DOHH2 (cell line): ENCODE data around the gene FADS6.

ENCODE experiments used
- H3F3A ChIP-seq: fragments of 200-600 bp; sonication (generic), shearing (Covaris generic); 2 replicates; pipeline ENCODE4 v1.6.0; 2016; ENCODE audit warnings: antibody characterized with exemption, mild to moderate bottlenecking; ENCODE audit not compliant: control insufficient read depth, insufficient read depth
- H3K27ac ChIP-seq: fragments of 200-600 bp; sonication (generic); 2 replicates; pipeline ENCODE4 v1.5.1; 2014; ENCODE audit warnings: low read depth, mild to moderate bottlenecking, low read length, moderate library complexity
- H3K27me3 ChIP-seq: fragments of 200-600 bp; sonication (generic); 2 replicates; pipeline ENCODE4 v1.6.1; 2014; ENCODE audit warnings: mild to moderate bottlenecking, low read length, mixed read lengths; ENCODE audit not compliant: control insufficient read depth
- H3K36me3 ChIP-seq: fragments of 200-600 bp; sonication (generic); 2 replicates; pipeline ENCODE4 v1.6.1; 2014; ENCODE audit warnings: mild to moderate bottlenecking, low read length, moderate library complexity, mixed read lengths; ENCODE audit not compliant: control insufficient read depth
- H3K4me1 ChIP-seq: fragments of 200-600 bp; sonication (generic); 2 replicates; pipeline ENCODE4 v1.6.1; 2014; ENCODE audit warnings: mild to moderate bottlenecking, low read length, mixed read lengths; ENCODE audit not compliant: control insufficient read depth
- H3K4me2 ChIP-seq: fragments of 200-600 bp; sonication (generic); 2 replicates; pipeline ENCODE4 v1.6.0; 2014; ENCODE audit warnings: mild to moderate bottlenecking, low read length, moderate library complexity
- H3K4me3 ChIP-seq: fragments of 200-600 bp; sonication (generic); 2 replicates; pipeline ENCODE4 v1.5.1; 2014; ENCODE audit warnings: mild to moderate bottlenecking, low read length, mixed read lengths
- H3K79me2 ChIP-seq: fragments of 200-600 bp; sonication (generic); 2 replicates; pipeline ENCODE4 v1.6.1; 2014; ENCODE audit warnings: mild to moderate bottlenecking, low read length, mixed read lengths; ENCODE audit not compliant: control insufficient read depth
- H3K9me2 ChIP-seq: fragments of 200-600 bp; sonication (generic); replicated peaks from 2 replicates; pipeline ENCODE4 v1.6.1; 2014; ENCODE audit warnings: mild to moderate bottlenecking, low read length, mixed read lengths; ENCODE audit not compliant: control insufficient read depth
- H3K9me3 ChIP-seq: fragments of 200-600 bp; sonication (generic); 2 replicates; pipeline ENCODE4 v1.6.1; 2014; ENCODE audit warnings: antibody characterized with exemption, low read length, mixed read lengths; ENCODE audit not compliant: control insufficient read depth, insufficient read depth
- H4K20me1 ChIP-seq: fragments of 200-600 bp; sonication (generic); 2 replicates; pipeline ENCODE4 v1.6.0; 2014; ENCODE audit warnings: low read depth, mild to moderate bottlenecking, antibody characterized with exemption, low read length, moderate library complexity; ENCODE audit not compliant: control insufficient read depth, insufficient read depth
- CTCF ChIP-seq: fragments of 200-600 bp; sonication (generic); IDR thresholded peaks from one replicate; pipeline ENCODE4 v1.5.1; 2014; ENCODE audit warnings: antibody characterized with exemption, mild to moderate bottlenecking, low read depth, low read length; ENCODE audit not compliant: poor library complexity, severe bottlenecking
- EZH2phosphoT487 ChIP-seq: fragments of 200-600 bp; sonication (generic); IDR thresholded peaks from 2 replicates; pipeline ENCODE4 v1.6.1; 2017; ENCODE audit warnings: borderline replicate concordance, mild to moderate bottlenecking, antibody characterized with exemption, low read length, moderate library complexity, mixed read lengths

FADS6 gene

GRCh38 chr17:74878658-74879057 lies 14.8 kb downstream of the FADS6 start:
- Histone ChIP-seq H3K4me1 (peaks cover 9% of the 10 kb centered on the region), H3K79me2 (peaks cover 5% of the 10 kb centered on the region), H3K27ac (no peak overlapping the region), H3K9me2 (no peaks in the 10 kb centered on the region), H3K4me3 (no peak overlapping the region), H3F3A (peaks cover 7% of the 10 kb centered on the region), H3K9me3 (no peaks in the 10 kb centered on the region), H4K20me1 (no peaks in the 10 kb centered on the region), H3K4me2 (no peak overlapping the region), H3K36me3 (0 out of 2 replicates have a peak, but pooled peaks cover under 1% of the 10 kb centered on the region), H3K27me3 (no peaks in the 10 kb centered on the region)
- TF ChIP-seq CTCF, result no peak
- TF ChIP-seq EZH2phosphoT487, result no peak

DNA sequence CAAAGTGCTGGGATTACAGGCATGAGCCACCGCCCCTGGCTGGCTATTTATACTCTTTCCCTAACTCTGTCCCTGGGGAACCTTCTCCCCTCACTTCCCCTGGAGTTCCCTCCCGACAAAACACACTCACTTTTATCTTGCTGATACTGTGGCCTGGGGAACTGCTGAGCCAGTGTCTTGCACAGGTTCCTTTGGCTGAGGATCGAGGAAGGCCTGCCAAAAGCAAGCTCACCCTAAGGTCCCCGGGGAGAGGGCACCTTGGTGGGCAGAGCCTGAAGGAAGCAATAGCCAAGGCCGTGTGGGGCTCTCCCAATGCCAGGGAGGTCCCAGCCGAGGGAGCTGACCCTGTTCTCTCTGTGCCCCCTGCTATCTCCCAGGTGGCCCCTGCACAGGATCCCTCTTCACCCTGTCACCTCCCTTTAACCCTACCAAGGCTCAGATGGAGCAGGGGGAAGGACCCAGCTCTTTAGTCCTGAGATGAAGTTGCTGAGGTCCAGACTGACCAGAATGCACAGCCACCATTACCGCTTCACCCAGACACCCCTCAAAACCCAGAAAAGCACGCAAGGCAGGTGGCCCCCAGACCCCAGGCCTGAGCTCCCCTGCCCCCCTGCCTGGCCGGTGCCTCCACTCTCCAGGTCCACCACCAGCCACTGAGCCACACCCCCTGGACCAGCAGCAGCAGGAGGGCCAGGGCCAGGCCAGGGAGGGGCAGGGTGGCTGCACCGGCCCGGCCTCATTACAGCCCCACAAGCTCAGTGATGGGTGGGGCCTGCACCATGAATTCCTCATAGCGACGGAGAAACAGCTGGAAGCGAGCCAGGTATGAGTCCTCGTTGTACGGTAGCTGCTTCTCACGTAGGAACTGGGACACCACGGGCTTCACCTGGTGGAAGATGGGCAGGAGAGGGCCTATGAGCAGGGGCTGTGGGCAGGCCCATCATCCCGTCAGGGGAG lies 15.6 kb downstream of the FADS6 start:
- no peaks in the 10 kb centered on the region for H3K9me2 ChIP-seq
- H3K27me3 ChIP-seq, result no peaks in the 10 kb centered on the region
- TF ChIP-seq EZH2phosphoT487 (no peak), CTCF (no peak)
- H3K4me3 ChIP-seq, result no peak overlapping the region
- peaks cover 7% of the 10 kb centered on the region for H3F3A ChIP-seq
- no peaks in the 10 kb centered on the region for H4K20me1 ChIP-seq
- 0 out of 2 replicates have a peak, but pooled peaks cover 3% of the 10 kb centered on the region for H3K36me3 ChIP-seq
- no peak overlapping the region for H3K4me2 ChIP-seq
- no peaks in the 10 kb centered on the region for H3K9me3 ChIP-seq
- peaks cover 9% of the 10 kb centered on the region for H3K4me1 ChIP-seq
- peaks cover 7% of the 10 kb centered on the region for H3K79me2 ChIP-seq
- H3K27ac ChIP-seq, result no peak overlapping the region

GRCh38 chr17:74875977-74876593 lies 17.3 kb downstream of the FADS6 start:
- H4K20me1 ChIP-seq, result no peaks in the 10 kb centered on the region
- peaks cover 18% of the 10 kb centered on the region for H3K4me1 ChIP-seq
- no peak overlapping the region for H3K4me2 ChIP-seq
- H3K27ac ChIP-seq, result no peak overlapping the region
- no peaks in the 10 kb centered on the region for H3K9me2 ChIP-seq
- H3F3A ChIP-seq, result peaks cover 7% of the 10 kb centered on the region
- TF ChIP-seq EZH2phosphoT487 (no peak), CTCF (no peak)
- no peak overlapping the region for H3K4me3 ChIP-seq
- H3K27me3 ChIP-seq, result no peaks in the 10 kb centered on the region
- H3K9me3 ChIP-seq, result no peaks in the 10 kb centered on the region
- peaks cover 11% of the 10 kb centered on the region for H3K79me2 ChIP-seq
- 0 out of 2 replicates have a peak, but pooled peaks cover 3% of the 10 kb centered on the region for H3K36me3 ChIP-seq
